NCI-H2107 treated with DMSO at 0.1 percent for 48 hours (cell line): ENCODE data around the gene LRRC45.
A peak's percentile ranks its signal among the peaks of the same experiment; 100 is the strongest.
"Not testable (repeated sequence)": the region's sequence is repeated elsewhere in the genome, so short reads cannot be mapped to it uniquely, and the experiment has no call there.

Source experiments
- DNase-seq: peaks from one replicate; lab custom pipeline; 2025; ENCODE audit not compliant: unreplicated experiment; lab: John Stamatoyannopoulos, UW

Gene LRRC45

DNA sequence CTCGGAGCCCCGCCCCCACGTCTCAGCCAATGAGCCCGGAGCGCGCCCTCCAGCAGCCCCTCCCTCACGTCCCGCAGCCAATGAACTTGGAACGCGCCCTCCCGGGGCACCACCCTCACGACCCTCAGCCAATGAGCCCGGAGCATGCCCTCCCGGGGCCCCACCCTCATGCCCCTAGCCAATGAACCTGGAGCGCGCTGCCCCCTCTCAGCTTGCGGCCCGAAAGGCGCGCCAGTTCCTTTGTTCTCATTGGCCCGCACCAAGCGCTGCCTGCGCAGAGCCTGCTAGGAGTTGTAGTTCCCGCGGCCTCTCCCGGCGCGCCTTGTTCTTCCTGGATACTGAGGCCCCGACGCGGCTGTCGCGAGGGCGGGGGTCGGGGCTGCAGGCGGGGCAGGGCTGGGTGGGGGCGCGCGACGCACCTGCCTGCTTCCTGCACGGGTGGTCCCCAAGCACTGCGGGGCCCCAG, at the start of gene LRRC45:
TSS of gene LRRC45 (plus strand) at position 325 of the 466 bp plus-strand sequence. CDS start 339 bp downstream, outside the sequence.
- peak; percentile 97 for DNase-seq

GRCh38 chr17:81973432-81973831, 49.7 kb upstream of the LRRC45 start:
- DNase-seq: no peak

- DNase-seq: peak; percentile 40
These were observed 46.5 kb upstream of the LRRC45 start for GRCh38 chr17:81976332-81977210.

DNA sequence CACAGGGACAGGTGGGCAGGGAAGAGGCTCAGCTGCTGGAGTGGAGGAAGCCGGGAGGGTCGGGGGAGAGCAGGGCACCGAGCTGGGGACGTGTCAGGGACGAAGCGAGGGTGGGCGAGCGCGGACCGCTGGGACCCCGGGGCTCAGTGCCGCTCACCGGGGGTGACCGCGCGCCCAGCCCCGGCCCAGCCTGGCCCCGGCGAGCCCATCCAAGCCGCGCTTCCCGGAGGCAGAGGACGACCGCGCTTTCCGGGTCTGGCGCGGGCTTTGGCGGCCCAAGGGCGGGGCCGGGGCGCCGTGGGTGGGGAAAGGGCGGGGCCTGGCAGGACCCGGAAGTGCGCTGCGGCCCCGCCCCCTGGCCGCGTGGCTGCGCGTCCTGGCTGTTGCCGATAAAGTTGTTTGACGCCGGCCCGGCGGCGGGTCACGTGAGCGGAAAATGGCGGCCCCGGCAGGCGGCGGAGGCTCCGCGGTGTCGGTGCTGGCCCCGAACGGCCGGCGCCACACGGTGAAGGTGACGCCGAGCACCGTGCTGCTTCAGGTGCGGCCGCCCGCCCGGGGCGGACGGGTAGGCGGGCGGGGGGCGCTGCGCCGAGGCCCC, 45.8 kb upstream of the LRRC45 start, which contains the start of gene ASPSCR1:
TSS of gene ASPSCR1 (plus strand) at position 419 of the 598 bp plus-strand sequence. CDS start at position 437, 18 bp downstream.
- DNase-seq: no peak

DNA sequence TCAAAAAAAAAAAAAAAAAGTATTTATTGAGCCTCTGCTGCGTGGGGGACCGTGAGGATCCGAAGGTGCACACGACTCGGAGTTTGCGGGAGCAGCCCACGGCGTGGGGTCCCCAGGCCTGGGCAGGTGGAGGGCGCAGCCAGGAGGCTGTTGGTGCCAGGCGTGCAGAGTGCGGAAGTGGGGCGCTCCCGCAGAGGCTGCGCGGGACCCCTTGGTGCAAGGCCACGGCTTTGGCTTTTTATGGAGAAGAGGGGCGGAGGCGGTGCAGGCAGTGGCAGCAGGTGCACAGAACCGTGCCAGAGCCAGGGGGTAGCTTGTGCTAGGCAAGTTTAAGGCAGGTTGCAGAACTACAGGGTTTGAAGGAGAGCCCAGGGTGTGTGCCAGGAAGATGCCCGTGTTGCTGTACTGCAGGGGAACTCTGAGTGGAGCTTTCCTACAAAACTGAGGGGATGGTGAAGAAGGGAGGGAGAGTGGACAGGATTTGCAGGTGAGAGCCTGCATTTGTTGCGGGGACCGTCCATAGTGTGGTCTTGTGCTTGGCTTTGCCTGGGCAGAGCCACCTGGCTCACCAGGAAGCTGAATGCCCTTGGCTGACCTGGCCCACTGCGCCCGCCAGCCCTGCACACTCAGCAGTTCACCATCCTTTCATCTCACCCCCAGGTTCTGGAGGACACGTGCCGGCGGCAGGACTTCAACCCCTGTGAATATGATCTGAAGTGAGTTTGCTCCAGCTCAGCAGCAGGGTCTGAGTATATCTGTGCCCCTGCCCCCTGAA, 44.4 kb upstream of the LRRC45 start:
- no peak for DNase-seq

DNA sequence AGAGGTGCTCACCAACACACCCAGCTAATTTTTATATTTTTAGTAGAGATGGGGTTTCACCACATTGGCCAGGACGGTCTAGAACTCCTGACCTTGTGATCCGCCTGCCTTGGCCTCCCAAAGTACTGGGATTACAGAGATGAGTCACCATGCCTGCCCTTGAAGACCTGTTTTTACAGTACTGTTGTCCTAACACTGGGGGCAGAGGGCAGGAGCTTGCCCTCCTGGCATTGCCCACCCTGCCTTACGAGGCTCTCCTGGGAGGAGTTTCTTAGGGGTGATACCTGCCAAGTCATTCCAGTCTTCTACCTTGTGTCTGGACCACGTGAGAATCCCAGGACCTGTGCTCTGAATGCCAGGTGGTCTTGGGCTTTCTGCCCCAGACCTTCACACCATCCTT, 43.0 kb upstream of the LRRC45 start:
- DNase-seq: no peak

DNA sequence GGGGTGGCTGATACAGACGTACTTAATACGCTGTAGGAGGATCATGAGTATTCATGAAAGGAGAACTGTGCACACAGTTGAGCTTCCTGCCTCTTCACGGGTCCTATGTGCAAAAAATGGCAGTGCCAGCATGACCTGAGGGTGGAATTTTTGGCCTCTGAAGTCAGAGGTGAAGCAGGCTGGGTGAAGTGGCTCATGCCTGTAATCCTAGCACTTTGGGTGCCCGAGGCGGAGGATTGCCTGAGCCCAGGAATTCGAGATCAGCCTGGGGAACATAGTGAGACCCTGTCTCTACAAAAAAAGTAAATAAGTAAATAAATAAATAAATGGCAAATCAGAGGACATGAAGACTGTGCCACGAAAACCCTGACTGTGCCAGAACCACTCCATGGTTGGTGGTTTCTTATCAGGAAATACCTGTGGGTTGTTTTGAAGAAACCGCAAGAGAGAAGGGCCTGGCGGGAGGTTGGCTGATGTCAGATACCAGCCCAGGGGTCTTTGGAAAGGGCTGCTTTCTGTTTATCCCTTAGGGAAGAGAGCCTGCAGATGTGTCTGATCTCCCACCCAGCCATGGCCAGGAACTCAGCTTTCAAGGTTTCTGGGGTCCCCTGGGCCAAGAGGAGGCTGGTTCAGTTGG, 42.3 kb upstream of the LRRC45 start:
- no peak for DNase-seq

- DNase-seq: not testable (repeated sequence)
These were observed 41.6 kb upstream of the LRRC45 start for GRCh38 chr17:81981511-81981910.

- no peak for DNase-seq
These were observed 40.0 kb upstream of the LRRC45 start for GRCh38 chr17:81983011-81983638.

DNA sequence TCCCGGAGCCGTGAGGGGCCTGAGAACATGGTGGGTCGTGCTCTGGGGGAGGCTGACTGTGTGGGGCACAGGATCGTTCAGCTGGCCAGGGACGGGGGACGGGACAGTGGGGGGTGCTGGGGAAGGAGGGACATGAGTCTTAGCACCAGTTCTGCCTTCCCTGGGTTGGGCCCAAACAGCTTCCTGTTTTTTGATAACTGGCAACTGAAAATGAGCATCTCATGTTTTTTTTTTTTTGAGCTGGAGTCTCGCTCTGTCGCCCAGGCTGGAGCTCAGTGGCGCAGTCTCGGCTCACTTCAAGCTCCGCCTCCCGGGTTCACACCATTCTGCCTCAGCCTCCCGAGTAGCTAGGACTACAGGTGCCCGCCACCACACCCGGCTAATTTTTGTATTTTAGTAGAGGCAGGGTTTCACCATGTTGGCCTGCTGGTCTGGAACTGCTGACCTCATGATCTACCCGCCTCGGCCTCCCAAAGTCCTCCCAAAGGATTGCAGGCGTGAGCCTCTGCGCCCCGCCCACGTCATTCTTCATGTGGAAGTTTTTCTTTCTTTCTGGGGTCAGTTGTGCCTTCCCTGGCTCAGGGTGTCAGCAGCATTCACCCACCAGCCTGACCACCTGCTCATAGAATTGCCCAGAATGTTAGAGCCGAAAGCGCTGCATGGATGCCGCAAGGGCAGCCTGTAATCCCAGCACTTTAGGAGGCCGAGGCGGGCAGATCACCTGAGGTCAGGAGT, 39.3 kb upstream of the LRRC45 start:
- no peak for DNase-seq

- no peak for DNase-seq
These were observed 38.2 kb upstream of the LRRC45 start for GRCh38 chr17:81984773-81985410.

DNA sequence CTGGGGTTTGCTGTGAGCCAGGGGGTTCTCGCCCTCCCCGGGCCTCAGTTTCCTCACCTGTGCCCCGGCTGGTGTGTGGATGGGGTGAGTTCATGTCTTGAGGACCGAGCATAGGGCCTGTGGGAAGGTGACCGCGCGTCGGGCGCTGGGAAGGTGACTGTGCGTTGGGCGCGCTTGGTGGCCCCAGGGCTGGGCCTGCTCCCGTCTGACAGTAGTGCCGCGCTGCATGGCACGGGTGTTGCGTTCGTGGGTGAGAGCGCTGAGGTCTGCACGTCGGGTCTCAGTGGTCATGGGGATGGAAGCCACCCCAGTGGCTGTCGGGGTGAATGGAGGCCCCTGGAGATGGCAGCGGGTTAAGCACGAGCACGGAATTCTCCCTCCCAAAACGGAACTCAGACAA, 36.5 kb upstream of the LRRC45 start:
- no peak for DNase-seq

DNA sequence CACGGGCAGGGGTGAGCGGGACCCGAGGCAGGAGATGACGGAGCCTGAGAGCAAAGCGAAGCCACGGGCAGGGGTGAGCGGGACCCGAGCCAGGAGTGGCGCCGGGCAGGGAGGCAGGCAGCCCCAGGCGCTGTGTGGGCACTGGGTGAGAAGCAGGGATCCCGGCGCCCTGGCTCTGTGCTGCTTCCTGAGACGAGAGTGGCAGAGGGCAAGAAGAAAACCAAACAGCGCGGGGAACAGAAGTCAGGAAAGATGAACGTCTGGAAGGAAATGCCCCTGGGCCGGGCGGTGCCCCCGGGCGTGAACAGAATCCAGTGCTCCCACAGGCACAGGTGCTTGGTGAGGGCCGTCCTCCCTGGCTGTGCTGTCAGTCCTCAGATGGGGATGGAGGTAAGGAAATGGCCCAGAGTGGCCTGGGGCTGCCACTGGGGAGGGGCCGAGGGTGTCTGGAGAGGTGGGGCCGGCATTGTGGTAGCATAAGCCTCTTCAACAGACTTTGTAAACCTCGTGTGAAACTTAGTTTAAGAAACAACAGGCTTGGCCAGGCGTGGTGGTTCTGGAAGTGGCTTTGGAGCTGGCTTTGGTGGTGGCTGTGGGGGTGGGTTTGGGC, 35.8 kb upstream of the LRRC45 start:
- DNase-seq: no peak

DNA sequence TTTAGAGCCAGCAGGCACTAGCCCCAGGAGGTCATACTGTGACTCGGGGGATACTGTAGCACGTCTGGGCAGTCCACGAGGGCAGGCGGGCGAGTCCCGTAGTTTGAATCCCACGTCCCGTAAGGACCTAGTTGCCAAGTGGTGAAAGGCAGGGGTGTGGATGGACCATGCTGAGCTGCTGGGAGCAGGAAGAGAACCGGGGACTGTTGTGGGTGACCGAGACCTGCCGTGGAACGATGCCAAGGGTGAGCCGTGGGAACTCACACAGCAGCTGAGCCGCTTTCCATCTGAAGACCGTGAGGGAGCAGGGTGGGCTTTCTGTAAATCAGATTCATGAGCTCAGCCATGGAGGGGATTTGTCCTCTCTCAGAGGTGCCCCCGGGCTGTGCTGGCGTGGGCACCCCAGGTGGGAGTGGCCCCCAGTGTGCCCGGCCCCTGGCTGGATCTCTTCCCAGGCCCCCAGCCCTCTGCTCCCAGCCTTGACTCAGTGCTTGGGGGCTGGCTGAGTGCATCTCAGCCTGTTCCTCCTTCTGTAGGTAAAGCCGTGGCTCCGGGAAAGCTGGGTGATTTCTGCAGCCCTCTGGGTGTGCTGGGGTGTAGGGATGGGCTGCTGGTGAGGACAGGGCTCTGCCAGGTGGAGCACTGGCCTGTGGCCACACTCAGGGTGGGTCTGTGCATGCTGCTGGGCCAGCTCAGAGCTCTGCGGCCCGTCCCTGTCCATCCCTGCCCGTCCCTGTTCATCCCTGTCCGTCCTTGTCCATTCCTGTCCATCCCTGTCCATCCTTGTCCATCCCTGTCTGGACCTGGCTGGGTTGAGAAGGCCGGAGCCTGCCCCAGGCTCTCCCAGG, 32.0 kb upstream of the LRRC45 start:
- no peak for DNase-seq

GRCh38 chr17:81991684-81992305, 31.3 kb upstream of the LRRC45 start:
- DNase-seq: peak; percentile 66

DNA sequence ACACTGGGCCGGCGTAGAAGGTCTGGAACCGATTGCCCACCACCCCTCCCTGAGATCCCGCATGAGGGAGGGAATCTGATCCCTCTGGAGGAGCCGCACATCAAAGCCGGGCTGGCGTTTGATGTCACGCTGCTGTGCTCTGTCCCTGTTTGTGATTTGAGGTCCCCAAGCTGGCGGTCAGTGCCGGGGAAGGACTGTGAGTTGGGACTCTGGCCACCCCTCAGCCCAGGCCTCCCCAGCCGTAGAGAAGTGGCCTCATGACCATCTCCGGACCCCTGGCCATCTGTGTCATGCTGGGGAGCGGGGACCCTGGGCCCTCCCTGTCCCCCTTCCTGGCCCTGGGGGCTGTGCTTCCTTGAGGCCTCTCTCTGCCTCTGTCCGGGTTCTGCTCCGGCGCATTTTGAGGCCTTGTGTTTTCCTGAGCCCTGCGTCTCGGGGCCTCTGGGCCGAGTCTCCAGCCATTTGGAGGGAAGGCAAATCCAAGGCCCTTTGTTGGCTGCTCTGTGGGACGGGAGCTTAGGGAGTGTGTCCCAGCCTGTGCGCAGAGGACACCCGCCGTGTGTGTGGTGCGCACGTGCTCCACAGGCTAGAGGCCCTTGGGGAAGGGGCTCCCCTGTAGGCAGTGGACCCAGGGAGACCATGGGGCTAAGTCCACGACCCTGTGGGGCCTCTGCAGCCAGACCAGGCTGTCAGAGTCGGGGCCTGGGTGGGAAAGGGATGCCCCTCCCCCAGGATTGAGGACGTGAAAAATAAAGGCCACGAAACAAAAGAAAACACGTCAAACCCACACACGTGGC, 30.6 kb upstream of the LRRC45 start:
- DNase-seq: no peak
